ENCODE results near the gene GIGYF2.

GRCh38 chr2:232898592-232899543 is 201.7 kb downstream of the GIGYF2 start:
- TF ChIP-seq CTCF (IDR thresholded peaks at IDR 0.05; ENCODE audit: poor library complexity, severe bottlenecking) (no peak), EP300 (conservative IDR thresholded peaks at IDR 0.05; ENCODE audit: poor library complexity, severe bottlenecking) (no peak), SMC3 (conservative IDR thresholded peaks at IDR 0.05; ENCODE audit: poor library complexity) (no peak), EZH2 (IDR thresholded peaks at IDR 0.05; ENCODE audit: borderline replicate concordance, insufficient read depth, low read length, poor library complexity, severe bottlenecking) (no peak), TAF1 (IDR thresholded peaks at IDR 0.05; ENCODE audit: low read depth) (no peak)
- TF ChIP-seq, protein P1, sequence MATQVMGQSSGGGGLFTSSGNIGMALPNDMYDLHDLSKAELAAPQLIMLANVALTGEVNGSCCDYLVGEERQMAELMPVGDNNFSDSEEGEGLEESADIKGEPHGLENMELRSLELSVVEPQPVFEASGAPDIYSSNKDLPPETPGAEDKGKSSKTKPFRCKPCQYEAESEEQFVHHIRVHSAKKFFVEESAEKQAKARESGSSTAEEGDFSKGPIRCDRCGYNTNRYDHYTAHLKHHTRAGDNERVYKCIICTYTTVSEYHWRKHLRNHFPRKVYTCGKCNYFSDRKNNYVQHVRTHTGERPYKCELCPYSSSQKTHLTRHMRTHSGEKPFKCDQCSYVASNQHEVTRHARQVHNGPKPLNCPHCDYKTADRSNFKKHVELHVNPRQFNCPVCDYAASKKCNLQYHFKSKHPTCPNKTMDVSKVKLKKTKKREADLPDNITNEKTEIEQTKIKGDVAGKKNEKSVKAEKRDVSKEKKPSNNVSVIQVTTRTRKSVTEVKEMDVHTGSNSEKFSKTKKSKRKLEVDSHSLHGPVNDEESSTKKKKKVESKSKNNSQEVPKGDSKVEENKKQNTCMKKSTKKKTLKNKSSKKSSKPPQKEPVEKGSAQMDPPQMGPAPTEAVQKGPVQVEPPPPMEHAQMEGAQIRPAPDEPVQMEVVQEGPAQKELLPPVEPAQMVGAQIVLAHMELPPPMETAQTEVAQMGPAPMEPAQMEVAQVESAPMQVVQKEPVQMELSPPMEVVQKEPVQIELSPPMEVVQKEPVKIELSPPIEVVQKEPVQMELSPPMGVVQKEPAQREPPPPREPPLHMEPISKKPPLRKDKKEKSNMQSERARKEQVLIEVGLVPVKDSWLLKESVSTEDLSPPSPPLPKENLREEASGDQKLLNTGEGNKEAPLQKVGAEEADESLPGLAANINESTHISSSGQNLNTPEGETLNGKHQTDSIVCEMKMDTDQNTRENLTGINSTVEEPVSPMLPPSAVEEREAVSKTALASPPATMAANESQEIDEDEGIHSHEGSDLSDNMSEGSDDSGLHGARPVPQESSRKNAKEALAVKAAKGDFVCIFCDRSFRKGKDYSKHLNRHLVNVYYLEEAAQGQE (IDR thresholded peaks at IDR 0.05; ENCODE audit: borderline replicate concordance) = no peak

Measured in neural cell (in vitro differentiated cells).